ENCODE results near the gene GNAI2. TPM values are rescaled to one million over a fixed set of nuclear protein-coding genes. Genes with fewer than 3 reads are reported as not detected.
"Not testable (repeated sequence)": the region's sequence is repeated elsewhere in the genome, so short reads cannot be mapped to it uniquely, and the experiment has no call there.

The GNAI2 gene
- polyA plus RNA-seq, 3 donors, result 189 to 229 (median 189) TPM

GRCh38 chr3:50268703-50269451 lies 32.9 kb downstream of the GNAI2 start, which contains the start of gene SEMA3B:
SEMA3B (plus strand) TSS chr3:50269147; CDS start chr3:50269241, 94 bp downstream.
- DNase-seq (ENCODE audit: extremely low read depth in 1 of 11, low read depth in 9 of 11, low spot score in 4 of 11), result peak in 4 of 11 donors; percentile 59 to 74 (median 63)

DNA sequence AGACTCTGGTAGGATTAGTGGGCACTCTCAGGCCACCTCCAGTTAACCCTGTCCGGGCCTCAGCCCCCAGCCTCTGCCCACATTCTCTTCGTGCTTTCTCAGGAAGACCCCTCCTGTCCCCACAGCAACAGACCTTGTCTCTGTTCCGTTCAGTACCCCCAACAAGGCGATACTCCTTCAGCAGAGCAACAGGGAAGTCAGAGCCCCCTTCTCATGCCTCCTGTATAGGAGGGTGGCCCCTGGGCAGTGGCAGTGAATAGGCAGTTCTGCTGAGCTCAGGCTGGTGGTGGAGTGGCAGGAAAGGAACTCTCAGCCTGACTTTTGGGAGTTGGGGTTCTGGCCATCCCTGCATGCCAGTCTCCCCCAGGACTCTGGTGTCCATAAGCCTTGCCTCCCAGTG lies 33.5 kb downstream of the GNAI2 start:
- no peak for DNase-seq (ENCODE audit: extremely low read depth in 1 of 11, low read depth in 9 of 11, low spot score in 4 of 11)

- no peak for DNase-seq (ENCODE audit: extremely low read depth in 1 of 11, low read depth in 9 of 11, low spot score in 4 of 11)
These were observed 34.0 kb downstream of the GNAI2 start for GRCh38 chr3:50269977-50270413.

DNA sequence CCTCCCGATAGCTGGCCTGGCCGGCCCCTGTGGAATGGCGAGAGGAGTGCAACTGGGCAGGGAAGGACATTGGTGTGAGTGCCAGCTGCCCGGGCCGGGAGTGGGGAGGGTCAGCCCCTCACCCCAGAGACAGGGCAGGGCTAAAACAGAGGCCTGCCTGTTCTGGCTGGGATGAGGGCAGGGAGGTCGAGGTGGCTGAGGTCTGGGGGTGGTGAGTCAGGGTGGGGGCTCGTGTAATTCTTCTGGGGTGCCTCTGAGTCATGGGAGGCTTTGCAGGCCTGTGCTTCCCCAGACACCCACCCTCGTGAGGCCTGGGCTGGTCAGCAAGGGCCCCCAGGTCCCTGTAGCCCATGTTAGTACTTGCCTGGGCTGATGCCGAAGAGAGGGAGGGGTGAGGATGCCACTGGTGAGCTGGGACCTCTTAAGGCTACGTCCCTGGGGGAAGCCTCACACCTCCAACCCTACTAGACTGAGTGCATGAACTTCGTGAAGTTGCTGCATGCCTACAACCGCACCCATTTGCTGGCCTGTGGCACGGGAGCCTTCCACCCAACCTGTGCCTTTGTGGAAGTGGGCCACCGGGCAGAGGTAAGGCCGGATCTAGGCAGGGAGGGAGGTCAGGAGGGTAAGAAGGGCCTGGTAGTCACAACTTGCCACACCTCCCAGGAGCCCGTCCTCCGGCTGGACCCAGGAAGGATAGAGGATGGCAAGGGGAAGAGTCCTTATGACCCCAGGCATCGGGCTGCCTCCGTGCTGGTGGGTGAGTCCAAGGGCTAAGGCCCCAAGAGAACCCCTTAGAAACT lies 34.6 kb downstream of the GNAI2 start:
- DNase-seq (ENCODE audit: extremely low read depth in 1 of 11, low read depth in 9 of 11, low spot score in 4 of 11), result no peak

DNA sequence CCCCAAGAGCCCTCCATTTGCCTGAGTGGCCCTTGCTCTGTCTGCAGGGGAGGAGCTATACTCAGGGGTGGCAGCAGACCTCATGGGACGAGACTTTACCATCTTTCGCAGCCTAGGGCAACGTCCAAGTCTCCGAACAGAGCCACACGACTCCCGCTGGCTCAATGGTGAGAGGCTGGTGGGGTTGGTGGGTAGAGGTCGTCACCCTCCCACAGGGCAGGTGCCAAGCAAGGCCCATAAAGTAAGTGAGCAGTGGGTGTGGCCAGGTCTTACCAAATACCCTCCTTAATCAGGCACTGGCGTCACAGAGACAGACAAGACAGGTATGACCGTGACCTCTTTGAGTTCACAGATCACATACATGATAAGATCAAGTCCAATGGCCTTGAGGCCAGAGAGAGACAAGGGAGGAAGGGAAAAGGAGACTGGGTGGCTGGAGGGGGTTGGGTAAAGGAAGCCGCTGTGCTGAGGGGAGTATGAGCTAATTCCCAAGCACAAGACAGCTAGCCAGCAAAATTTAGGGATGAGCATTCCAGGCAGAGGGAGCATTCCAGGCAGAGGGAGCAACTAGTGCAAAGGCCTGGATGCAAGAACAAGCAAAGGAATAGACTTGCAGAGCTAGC lies 35.4 kb downstream of the GNAI2 start:
- DNase-seq (ENCODE audit: extremely low read depth in 1 of 11, low read depth in 9 of 11, low spot score in 4 of 11), result no peak

- not testable (repeated sequence) for DNase-seq (ENCODE audit: extremely low read depth in 1 of 11, low read depth in 9 of 11, low spot score in 4 of 11)
These were observed 36.5 kb downstream of the GNAI2 start for GRCh38 chr3:50272538-50272910.

- DNase-seq (ENCODE audit: extremely low read depth in 1 of 11, low read depth in 9 of 11, low spot score in 4 of 11), result peak in 9 of 11 donors; percentile 70 to 83 (median 77)
These were observed 37.1 kb downstream of the GNAI2 start for GRCh38 chr3:50272911-50273688.

- no peak for DNase-seq (ENCODE audit: extremely low read depth in 1 of 11, low read depth in 9 of 11, low spot score in 4 of 11)
These were observed 37.7 kb downstream of the GNAI2 start for GRCh38 chr3:50273689-50274065.

GRCh38 chr3:50274371-50275104 lies 38.5 kb downstream of the GNAI2 start:
- no peak for DNase-seq (ENCODE audit: extremely low read depth in 1 of 11, low read depth in 9 of 11, low spot score in 4 of 11)

- no peak for DNase-seq (ENCODE audit: extremely low read depth in 1 of 11, low read depth in 9 of 11, low spot score in 4 of 11)
These were observed 39.4 kb downstream of the GNAI2 start for GRCh38 chr3:50275141-50275995.

- DNase-seq (ENCODE audit: extremely low read depth in 1 of 11, low read depth in 9 of 11, low spot score in 4 of 11), result no peak
These were observed 40.2 kb downstream of the GNAI2 start for GRCh38 chr3:50275996-50276761.

- no peak for DNase-seq (ENCODE audit: extremely low read depth in 1 of 11, low read depth in 9 of 11, low spot score in 4 of 11)
These were observed 40.7 kb downstream of the GNAI2 start for GRCh38 chr3:50276762-50277101.

DNA sequence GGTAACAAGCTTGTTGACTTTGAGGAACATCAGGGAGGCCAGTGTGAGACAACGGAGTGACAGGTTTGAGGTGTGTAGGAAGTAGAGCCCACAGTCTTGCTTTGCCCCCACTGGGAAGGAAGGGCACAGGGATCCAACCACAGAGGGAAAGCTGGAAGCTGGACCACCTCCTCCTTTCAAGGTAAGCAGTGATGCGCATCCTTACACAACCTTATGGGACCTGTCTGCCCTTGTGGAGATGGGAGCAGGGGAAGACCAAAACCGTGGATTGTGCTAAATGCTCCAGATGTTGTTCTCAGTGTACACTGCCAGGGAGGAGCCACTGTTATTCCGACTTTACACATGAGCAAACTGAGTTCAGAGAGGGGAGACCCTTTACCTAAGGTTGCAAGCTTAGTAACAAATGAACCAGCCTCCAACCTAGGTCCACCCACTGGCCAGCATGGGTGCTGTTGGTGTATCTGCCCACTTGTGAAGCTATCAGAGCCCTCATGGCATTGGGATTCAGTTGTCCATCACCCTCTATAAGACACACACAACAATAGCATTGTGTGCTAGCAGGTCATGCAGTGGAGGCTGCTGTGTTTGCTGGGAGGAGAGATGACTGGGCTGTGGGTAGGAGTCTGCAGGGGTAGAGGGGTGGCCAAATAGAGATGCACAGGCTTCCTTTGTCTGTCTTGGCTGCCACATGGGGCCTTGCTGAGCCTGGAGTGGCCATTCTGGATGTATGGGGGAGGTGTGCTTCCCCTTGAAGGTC lies 42.3 kb downstream of the GNAI2 start:
- no peak for DNase-seq (ENCODE audit: extremely low read depth in 1 of 11, low read depth in 9 of 11, low spot score in 4 of 11)

- no peak for DNase-seq (ENCODE audit: extremely low read depth in 1 of 11, low read depth in 9 of 11, low spot score in 4 of 11)
These were observed 42.8 kb downstream of the GNAI2 start, which contains the start of gene LSMEM2 for GRCh38 chr3:50278880-50279224. LSMEM2 (plus strand) TSS chr3:50279087; CDS start chr3:50279114, 27 bp downstream.

GRCh38 chr3:50279255-50280016 lies 43.4 kb downstream of the GNAI2 start:
- DNase-seq (ENCODE audit: extremely low read depth in 1 of 11, low read depth in 9 of 11, low spot score in 4 of 11), result no peak

GRCh38 chr3:50284121-50284520 lies 48.1 kb downstream of the GNAI2 start:
- not testable (repeated sequence) for DNase-seq (ENCODE audit: extremely low read depth in 1 of 11, low read depth in 9 of 11, low spot score in 4 of 11)

Data from renal cortex interstitium (tissue), 11 donors.